ENCODE data around the gene AUP1. TPM values are rescaled to one million over a fixed set of nuclear protein-coding genes. Genes with fewer than 3 reads are reported as not detected.
A peak's percentile ranks its signal among the peaks of the same experiment; 100 is the strongest.
"Not testable (repeated sequence)": the region's sequence is repeated elsewhere in the genome, so short reads cannot be mapped to it uniquely, and the experiment has no call there.

Gene AUP1
- total RNA-seq, 1 donor from 2014 or later: 170 TPM

GRCh38 chr2:74566076-74566753 lies 36.7 kb upstream of the AUP1 start:
- H3K27me3 Mint-ChIP-seq: no peaks in the 10 kb centered on the region
- no peaks in the 10 kb centered on the region for H3K36me3 Mint-ChIP-seq (ENCODE audit: low read depth)
- H3K9me3 Mint-ChIP-seq: no peaks in the 10 kb centered on the region
- DNase-seq: no peak
- peak overlapping the region; percentile 83 for H3K27ac Mint-ChIP-seq
- intact Hi-C loops (cut with micrococcal nuclease): loop anchor here (1.0 kb wide), 1 partner anchor 9 kb away; no protein-coding TSS in a partner anchor
- H3K4me3 Mint-ChIP-seq: peak overlapping the region; percentile 70
- peaks cover 44% of the 10 kb centered on the region for H3K4me1 Mint-ChIP-seq

DNA sequence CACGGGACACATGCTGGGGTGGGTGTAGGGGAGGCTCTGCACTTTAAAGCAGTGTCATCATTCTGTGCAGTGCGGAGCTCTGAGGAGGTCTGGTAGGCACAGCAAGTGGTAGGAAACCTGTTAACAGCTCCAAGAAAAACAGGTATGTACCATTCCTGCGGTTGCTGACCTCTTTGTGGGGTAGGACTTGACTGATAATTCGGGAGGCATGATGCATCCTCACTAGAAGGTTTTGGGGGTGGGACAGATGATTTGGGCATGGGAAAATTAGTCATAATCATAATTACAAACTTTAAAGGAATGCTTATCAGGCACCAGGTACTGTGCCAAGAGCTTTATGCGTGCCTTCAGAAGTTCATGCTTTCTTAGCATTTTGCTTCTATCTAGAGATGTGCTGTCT lies 34.7 kb upstream of the AUP1 start:
- H3K27me3 Mint-ChIP-seq: no peaks in the 10 kb centered on the region
- intact Hi-C loops (cut with micrococcal nuclease): no loop called here
- H3K4me1 Mint-ChIP-seq: peaks cover 50% of the 10 kb centered on the region
- no peaks in the 10 kb centered on the region for H3K36me3 Mint-ChIP-seq (ENCODE audit: low read depth)
- no peak overlapping the region for H3K4me3 Mint-ChIP-seq
- DNase-seq: no peak
- H3K27ac Mint-ChIP-seq: no peak overlapping the region
- no peaks in the 10 kb centered on the region for H3K9me3 Mint-ChIP-seq

DNA sequence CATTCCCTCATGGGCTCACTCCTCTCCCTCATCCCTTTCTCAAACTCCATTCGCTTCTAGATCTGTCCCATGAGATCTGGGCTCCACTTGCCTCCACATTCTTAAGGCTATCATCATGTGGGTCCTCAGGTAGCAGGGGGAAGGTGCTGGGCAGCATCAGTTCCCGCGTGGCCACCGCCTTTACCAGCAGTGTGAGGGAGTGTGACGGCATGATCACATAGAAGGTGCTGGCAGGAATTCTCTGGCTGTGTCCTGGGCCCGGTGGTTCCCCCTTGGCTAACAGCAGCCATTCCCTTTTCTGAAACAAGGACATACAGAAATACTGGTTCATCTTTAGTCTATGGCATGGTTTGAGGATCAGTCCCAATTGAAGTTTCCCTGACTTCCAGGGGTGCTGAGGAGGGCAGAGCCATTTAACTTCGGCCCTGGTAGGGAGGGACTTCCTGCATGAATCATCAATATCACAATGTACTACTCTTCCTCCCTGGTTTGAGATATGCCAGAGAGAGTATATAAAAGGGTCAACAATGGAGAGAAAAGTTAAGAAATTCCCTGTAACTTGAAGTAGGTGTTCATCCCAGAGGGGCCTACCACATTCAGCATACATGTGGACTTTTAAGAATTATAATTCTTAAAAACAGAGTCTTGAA lies 32.7 kb upstream of the AUP1 start:
- Mint-ChIP-seq H3K9me3 (no peaks in the 10 kb centered on the region), H3K4me1 (peaks cover 44% of the 10 kb centered on the region), H3K27ac (no peak overlapping the region), H3K27me3 (no peaks in the 10 kb centered on the region), H3K36me3 (ENCODE audit: low read depth) (peaks cover 2% of the 10 kb centered on the region), H3K4me3 (no peak overlapping the region)
- intact Hi-C loops (cut with micrococcal nuclease): no loop called here
- DNase-seq: no peak

- H3K27me3 Mint-ChIP-seq; DNase-seq; intact Hi-C loops (cut with micrococcal nuclease); H3K9me3 Mint-ChIP-seq; H3K27ac Mint-ChIP-seq; H3K4me3 Mint-ChIP-seq: not testable (repeated sequence)
- Mint-ChIP-seq H3K36me3 (ENCODE audit: low read depth) (peaks cover 11% of the 10 kb centered on the region), H3K4me1 (peaks cover 48% of the 10 kb centered on the region)
These were observed 31.5 kb upstream of the AUP1 start for GRCh38 chr2:74561022-74561421.

GRCh38 chr2:74560591-74560990 lies 31.1 kb upstream of the AUP1 start:
- intact Hi-C loops (cut with micrococcal nuclease): no loop called here
- no peak for DNase-seq
- no peak overlapping the region for H3K27ac Mint-ChIP-seq
- no peak overlapping the region for H3K4me3 Mint-ChIP-seq
- peaks cover 47% of the 10 kb centered on the region for H3K4me1 Mint-ChIP-seq
- H3K27me3 Mint-ChIP-seq: no peaks in the 10 kb centered on the region
- no peaks in the 10 kb centered on the region for H3K9me3 Mint-ChIP-seq
- peaks cover 11% of the 10 kb centered on the region for H3K36me3 Mint-ChIP-seq (ENCODE audit: low read depth)

- Mint-ChIP-seq H3K4me1 (peaks cover 50% of the 10 kb centered on the region), H3K27me3 (no peaks in the 10 kb centered on the region), H3K36me3 (ENCODE audit: low read depth) (peaks cover 12% of the 10 kb centered on the region), H3K4me3 (no peak overlapping the region), H3K9me3 (no peaks in the 10 kb centered on the region), H3K27ac (no peak overlapping the region)
- intact Hi-C loops (cut with micrococcal nuclease): no loop called here
- no peak for DNase-seq
These were observed 30.4 kb upstream of the AUP1 start for GRCh38 chr2:74559912-74560311.

DNA sequence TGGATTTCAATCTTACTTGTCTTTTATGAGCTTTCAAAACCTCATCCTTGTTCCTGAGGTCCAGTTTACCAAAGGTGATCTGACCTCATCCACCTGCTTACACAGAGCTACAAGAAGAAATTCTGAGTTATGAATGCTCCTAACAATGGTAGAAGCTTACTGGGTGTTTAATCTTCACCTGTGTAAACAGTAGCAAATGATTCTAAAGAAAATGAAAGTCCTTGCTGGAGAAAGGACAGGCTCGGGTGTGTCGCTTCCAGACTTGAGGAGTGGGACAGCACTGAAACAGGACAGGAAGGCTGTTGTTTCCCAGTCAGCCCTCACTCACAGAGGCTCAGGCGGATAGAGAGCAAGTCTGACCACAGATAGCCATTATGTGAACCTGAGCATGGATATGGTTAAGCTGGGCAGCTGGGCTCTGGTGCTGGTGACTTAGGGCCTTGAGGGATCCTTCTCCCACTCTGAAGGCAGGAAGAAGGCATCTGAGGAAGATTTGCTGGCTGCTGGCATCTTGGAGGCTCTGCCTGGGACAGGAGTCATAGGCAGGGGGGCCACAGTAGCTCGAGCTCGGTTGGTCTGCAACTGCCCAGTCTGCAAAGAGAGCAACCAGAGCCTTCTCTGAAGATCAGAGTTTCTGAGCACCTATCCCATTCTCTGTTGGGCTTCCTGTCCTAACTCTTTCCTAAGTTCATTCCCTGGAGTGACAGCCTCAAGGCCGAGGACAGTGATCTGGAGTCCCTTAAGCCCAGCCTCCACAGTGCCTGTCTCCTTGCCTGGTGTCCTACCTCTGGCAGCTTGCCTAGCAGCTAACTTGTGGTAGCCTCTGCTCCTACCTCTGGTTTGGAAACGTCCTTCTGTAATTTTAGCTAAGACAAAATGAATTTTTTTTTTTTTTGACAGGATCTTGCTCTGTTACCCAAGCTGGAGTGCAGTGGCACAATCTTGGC lies 29.1 kb upstream of the AUP1 start:
- Mint-ChIP-seq H3K4me1 (peaks cover 48% of the 10 kb centered on the region), H3K27me3 (no peaks in the 10 kb centered on the region), H3K4me3 (no peak overlapping the region), H3K36me3 (ENCODE audit: low read depth) (peaks cover 14% of the 10 kb centered on the region), H3K9me3 (no peaks in the 10 kb centered on the region), H3K27ac (no peak overlapping the region)
- intact Hi-C loops (cut with micrococcal nuclease): no loop called here
- DNase-seq: no peak

GRCh38 chr2:74556831-74557370 lies 27.4 kb upstream of the AUP1 start:
- intact Hi-C loops (cut with micrococcal nuclease): loop anchor here (1.0 kb wide), 1 partner anchor 9 kb away; no protein-coding TSS in a partner anchor
- peak overlapping the region; percentile 96 for H3K4me3 Mint-ChIP-seq
- DNase-seq: no peak
- peaks cover 14% of the 10 kb centered on the region for H3K36me3 Mint-ChIP-seq (ENCODE audit: low read depth)
- H3K4me1 Mint-ChIP-seq: peaks cover 44% of the 10 kb centered on the region
- no peak overlapping the region for H3K27ac Mint-ChIP-seq
- H3K9me3 Mint-ChIP-seq: no peaks in the 10 kb centered on the region
- H3K27me3 Mint-ChIP-seq: no peaks in the 10 kb centered on the region

- intact Hi-C loops (cut with micrococcal nuclease): no loop called here
- Mint-ChIP-seq H3K36me3 (ENCODE audit: low read depth) (peaks cover 14% of the 10 kb centered on the region), H3K27ac (no peak overlapping the region)
These were observed 26.7 kb upstream of the AUP1 start for GRCh38 chr2:74556159-74556558.

GRCh38 chr2:74555610-74556103 lies 26.2 kb upstream of the AUP1 start:
- no peaks in the 10 kb centered on the region for H3K27me3 Mint-ChIP-seq
- intact Hi-C loops (cut with micrococcal nuclease): loop anchor here (1.0 kb wide), 2 partner anchors 28 to 32 kb away; no protein-coding TSS in a partner anchor
- H3K4me1 Mint-ChIP-seq: peaks cover 36% of the 10 kb centered on the region
- no peaks in the 10 kb centered on the region for H3K9me3 Mint-ChIP-seq
- peaks cover 14% of the 10 kb centered on the region for H3K36me3 Mint-ChIP-seq (ENCODE audit: low read depth)
- H3K27ac Mint-ChIP-seq: peak overlapping the region; percentile 95
- peak overlapping the region; percentile 96 for H3K4me3 Mint-ChIP-seq
- no peak for DNase-seq

More at GRCh38 chr2:74556159-74556558, 26.7 kb upstream of the AUP1 start:
- peaks cover 37% of the 10 kb centered on the region for H3K4me1 Mint-ChIP-seq
- no peaks in the 10 kb centered on the region for H3K9me3 Mint-ChIP-seq
- H3K27me3 Mint-ChIP-seq: no peaks in the 10 kb centered on the region
- H3K4me3 Mint-ChIP-seq: peak overlapping the region; percentile 96
- DNase-seq: no peak

DNA sequence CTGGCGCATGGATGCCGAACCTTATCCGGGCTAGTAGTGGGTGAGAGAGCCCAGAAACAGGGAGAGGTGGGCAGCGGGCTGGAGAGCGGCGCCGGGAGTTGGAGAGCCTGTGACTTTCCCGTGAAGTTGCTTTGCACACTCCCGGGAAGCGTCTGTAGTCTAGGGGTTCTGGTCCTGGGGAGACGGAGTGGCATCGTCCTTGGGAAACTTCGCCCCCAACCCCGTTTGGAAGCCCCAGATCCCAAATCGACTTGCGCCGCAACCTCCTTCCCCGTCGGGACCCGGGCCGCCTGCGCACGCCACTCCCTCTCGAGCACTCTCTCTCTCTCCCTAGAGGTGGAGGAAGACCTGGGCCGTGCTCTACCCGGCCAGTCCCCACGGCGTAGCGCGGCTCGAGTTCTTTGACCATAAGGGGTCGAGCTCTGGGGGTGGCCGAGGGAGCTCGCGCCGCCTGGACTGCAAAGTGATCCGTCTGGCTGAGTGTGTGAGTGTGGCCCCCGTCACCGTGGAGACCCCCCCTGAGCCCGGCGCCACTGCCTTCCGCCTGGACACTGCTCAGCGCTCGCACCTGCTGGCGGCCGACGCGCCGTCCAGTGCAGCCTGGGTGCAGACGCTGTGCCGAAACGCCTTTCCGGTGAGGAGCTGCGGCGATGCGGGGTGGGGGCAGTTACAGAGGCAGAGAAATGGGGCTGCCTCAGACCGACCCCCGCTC lies 25.5 kb upstream of the AUP1 start:
- Mint-ChIP-seq H3K27ac (peak overlapping the region; percentile 95), H3K4me3 (peak overlapping the region; percentile 96), H3K27me3 (peaks cover 5% of the 10 kb centered on the region), H3K9me3 (no peaks in the 10 kb centered on the region), H3K4me1 (peaks cover 35% of the 10 kb centered on the region), H3K36me3 (ENCODE audit: low read depth) (peaks cover 14% of the 10 kb centered on the region)
- DNase-seq: peak; percentile 85
- intact Hi-C loops (cut with micrococcal nuclease): loop anchor here (1.0 kb wide), 4 partner anchors 16 to 32 kb away; partner anchors contain the start of genes AUP1 and HTRA2

DNA sequence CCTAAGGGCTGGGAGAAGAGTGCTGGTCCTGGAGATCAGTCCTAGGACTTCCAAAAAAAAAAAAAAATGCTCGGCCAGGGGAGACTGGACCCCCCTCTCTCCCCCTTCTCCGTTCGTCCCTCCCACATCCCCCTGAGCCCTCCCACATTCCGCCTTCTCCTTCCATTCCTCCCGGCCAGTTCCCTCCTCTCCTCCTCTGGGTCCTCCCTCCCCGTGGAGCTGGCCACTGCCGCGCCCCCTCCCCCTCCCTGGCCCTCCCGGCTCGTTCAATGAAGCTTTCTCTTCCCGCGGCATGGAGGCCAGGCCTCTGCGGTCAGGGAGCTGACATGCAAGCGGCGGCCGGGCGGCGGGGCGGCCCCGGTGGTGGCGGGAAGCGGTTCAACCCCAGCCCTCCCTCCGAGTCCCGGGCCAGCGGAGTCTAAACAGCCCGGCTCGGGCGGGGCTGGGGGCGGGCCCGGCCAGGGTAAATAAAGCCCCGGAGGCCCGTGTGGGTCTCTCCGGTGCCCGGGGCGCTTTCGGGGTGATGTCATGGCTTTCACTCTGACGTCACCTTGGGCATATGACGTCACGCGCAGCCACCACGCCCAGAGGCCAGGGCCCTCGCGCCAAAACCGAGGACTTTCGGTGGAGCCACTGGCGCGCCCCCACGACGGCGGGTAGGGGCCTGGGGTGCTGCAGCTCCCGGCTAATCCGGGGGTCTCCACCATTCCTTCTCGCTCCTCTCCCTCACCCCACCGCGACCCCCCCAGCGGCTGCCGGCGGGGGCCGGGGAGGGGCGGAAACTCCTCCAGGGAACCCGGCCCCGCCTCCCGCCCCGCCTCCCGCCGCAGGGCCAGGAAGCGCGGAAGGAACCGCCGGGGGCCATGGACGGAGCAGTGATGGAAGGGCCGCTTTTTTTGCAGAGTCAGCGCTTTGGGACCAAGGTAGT lies 24.6 kb upstream of the AUP1 start, which contains the start of the genes DOK1 and LOXL3:
DOK1 (plus strand) TSS at position 829 of the 928 bp plus-strand sequence; CDS start at position 864, 35 bp downstream.
LOXL3 (minus strand) TSS at position 51 of the 928 bp plus-strand sequence. CDS start 1,308 bp downstream, outside the sequence.
- intact Hi-C loops (cut with micrococcal nuclease): loop anchor here (1.0 kb wide), 2 partner anchors 17 to 25 kb away; partner anchors contain the start of genes AUP1 and HTRA2
- Mint-ChIP-seq H3K9me3 (no peaks in the 10 kb centered on the region), H3K27ac (peak within 1 kb of the TSS; percentile 95), H3K4me1 (peaks cover 38% of the 10 kb centered on the region), H3K36me3 (ENCODE audit: low read depth) (peaks cover 14% of the 10 kb centered on the region), H3K27me3 (peaks cover 9% of the 10 kb centered on the region), H3K4me3 (peak within 1 kb of the TSS; percentile 96)
- DNase-seq: peak; percentile 94
